Calu3 (cell line): Measurements from ENCODE around the gene ZNF445. TPM values are rescaled to one million over a fixed set of nuclear protein-coding genes. Genes with fewer than 3 reads are reported as not detected.
"Not testable (repeated sequence)": the region's sequence is repeated elsewhere in the genome, so short reads cannot be mapped to it uniquely, and the experiment has no call there.

Source experiments
- BruUV-seq: library from RNA; stranded (reverse); fragments of 400-500 nt; replicated peaks from 2 replicates; lab custom pipeline; 2021; lab: Mats Ljungman, UMichigan
- CTCF ChIA-PET: fragments of 300-600 bp; sonication (Branson Sonifier 250); formaldehyde crosslinking; loops from one replicate; lab custom pipeline; 2022; ENCODE audit warnings: antibody characterized with exemption; lab: Charles Lee
- DNase-seq: peaks from one replicate; pipeline ENCODE4 v3.0.0; 2022
- H3K27ac Mint-ChIP-seq: one replicate; pipeline ENCODE4 v1.8.0; 2022; ENCODE audit warnings: mixed read lengths; ENCODE audit not compliant: unreplicated experiment
- H3K27me3 Mint-ChIP-seq: one replicate; pipeline ENCODE4 v1.8.0; 2022; ENCODE audit warnings: mixed read lengths; ENCODE audit not compliant: unreplicated experiment
- H3K36me3 Mint-ChIP-seq: one replicate; pipeline ENCODE4 v1.8.0; 2022; ENCODE audit warnings: mild to moderate bottlenecking, moderate library complexity, mixed read lengths; ENCODE audit not compliant: insufficient read depth, unreplicated experiment
- H3K4me1 Mint-ChIP-seq: one replicate; pipeline ENCODE4 v1.8.0; 2022; ENCODE audit warnings: mild to moderate bottlenecking, low read depth, mixed read lengths; ENCODE audit not compliant: unreplicated experiment
- H3K4me3 Mint-ChIP-seq: one replicate; pipeline ENCODE4 v1.8.0; 2022; ENCODE audit warnings: mild to moderate bottlenecking, low read depth, moderate library complexity, mixed read lengths; ENCODE audit not compliant: unreplicated experiment
- H3K9me3 Mint-ChIP-seq: one replicate; pipeline ENCODE4 v1.8.0; 2022; ENCODE audit warnings: low read depth, mixed read lengths; ENCODE audit not compliant: unreplicated experiment
- CTCF ChIP-seq: fragments of 200-600 bp; IDR thresholded peaks from one replicate; pipeline ENCODE4 v1.8.0; 2022; ENCODE audit warnings: antibody characterized with exemption; ENCODE audit not compliant: unreplicated experiment
- intact Hi-C: fragments of 100-400 bp; cut with micrococcal nuclease; formaldehyde crosslinking; loops from one replicate; pipeline ENCODE4 v1.10.0; 2022; ENCODE audit not compliant: unreplicated experiment
- total RNA-seq: library from RNA; stranded (reverse); gene quantifications from 2 replicates; pipeline ENCODE4 v1.2.3, GENCODE V29; 2022

ZNF445 gene
- total RNA-seq, 1 experiment from 2014 or later = 17.3 TPM

GRCh38 chr3:44464509-44464908 lies 13.0 kb downstream of the ZNF445 start:
- H3K36me3 Mint-ChIP-seq = peaks cover 4% of the 10 kb centered on the region
- H3K9me3 Mint-ChIP-seq = peaks cover 6% of the 10 kb centered on the region
- TF ChIP-seq CTCF = no peak
- H3K4me1 Mint-ChIP-seq = peaks cover 8% of the 10 kb centered on the region
- no peaks in the 10 kb centered on the region for H3K27me3 Mint-ChIP-seq
- CTCF ChIA-PET = no interaction called here
- intact Hi-C loops = no loop called here
- no peak for DNase-seq
- no peak overlapping the region for H3K4me3 Mint-ChIP-seq
- H3K27ac Mint-ChIP-seq = no peak overlapping the region
- BruUV-seq = no TSS peak

GRCh38 chr3:44460050-44460449 lies 17.4 kb downstream of the ZNF445 start:
- DNase-seq, H3K4me3 Mint-ChIP-seq, H3K4me1 Mint-ChIP-seq, H3K27ac Mint-ChIP-seq, intact Hi-C loops, H3K27me3 Mint-ChIP-seq, CTCF ChIA-PET, BruUV-seq: not testable (repeated sequence)
- H3K9me3 Mint-ChIP-seq = peaks cover 18% of the 10 kb centered on the region
- H3K36me3 Mint-ChIP-seq = peaks cover 15% of the 10 kb centered on the region

- no peaks in the 10 kb centered on the region for H3K4me1 Mint-ChIP-seq
- peaks cover 17% of the 10 kb centered on the region for H3K9me3 Mint-ChIP-seq
- H3K27ac Mint-ChIP-seq = no peak overlapping the region
- intact Hi-C loops = no loop called here
- BruUV-seq = no TSS peak
- H3K27me3 Mint-ChIP-seq = no peaks in the 10 kb centered on the region
- CTCF ChIA-PET = no interaction called here
- peaks cover 35% of the 10 kb centered on the region for H3K36me3 Mint-ChIP-seq
- H3K4me3 Mint-ChIP-seq = no peak overlapping the region
- no peak for DNase-seq
- TF ChIP-seq CTCF = no peak
Measured at GRCh38 chr3:44455318-44455717, 22.2 kb downstream of the ZNF445 start.

- Mint-ChIP-seq H3K36me3 (peaks cover 36% of the 10 kb centered on the region), H3K9me3 (peaks cover 15% of the 10 kb centered on the region), H3K27me3 (no peaks in the 10 kb centered on the region), H3K4me3 (no peak overlapping the region), H3K4me1 (no peaks in the 10 kb centered on the region), H3K27ac (no peak overlapping the region)
- no TSS peak for BruUV-seq
- intact Hi-C loops = no loop called here
- no peak for TF ChIP-seq CTCF
- DNase-seq = no peak
- CTCF ChIA-PET = no interaction called here
Measured at GRCh38 chr3:44454258-44454657, 23.2 kb downstream of the ZNF445 start.

GRCh38 chr3:44451441-44451840 lies 26.0 kb downstream of the ZNF445 start:
- Mint-ChIP-seq H3K36me3 (peaks cover 55% of the 10 kb centered on the region), H3K27ac (no peak overlapping the region), H3K27me3 (no peaks in the 10 kb centered on the region), H3K9me3 (peaks cover 18% of the 10 kb centered on the region), H3K4me3 (no peak overlapping the region), H3K4me1 (no peaks in the 10 kb centered on the region)
- intact Hi-C loops = no loop called here
- TF ChIP-seq CTCF = no peak
- CTCF ChIA-PET = no interaction called here
- BruUV-seq = no TSS peak
- no peak for DNase-seq
